Fibroblast of lung (primary cell): ENCODE data around the gene ATP8A2. TPM values are rescaled to one million over a fixed set of nuclear protein-coding genes. Genes with fewer than 3 reads are reported as not detected.

ENCODE experiments used
- DNase-seq, 2 donors: peaks; one replicate each; pipeline versions ENCODE4 v3.0.0 to v3.0.0-alpha.2; 2010; ENCODE audit warnings: low read depth in 2 of 2
- H2AFZ ChIP-seq: 2 replicates; pipeline ENCODE4 v1.5.1; 2012; ENCODE audit warnings: low read length, control low read depth, inconsistent platforms
- H3K27ac ChIP-seq: 2 replicates; pipeline ENCODE4 v1.5.1; 2011; ENCODE audit warnings: low read length, control low read depth; ENCODE audit not compliant: insufficient read depth
- H3K27me3 ChIP-seq: 2 replicates; pipeline ENCODE4 v1.5.1; 2011; ENCODE audit warnings: mild to moderate bottlenecking, low read length; ENCODE audit not compliant: control insufficient read depth, insufficient read depth
- H3K36me3 ChIP-seq: 2 replicates; pipeline ENCODE4 v1.5.1; 2011; ENCODE audit warnings: low read length; ENCODE audit not compliant: control insufficient read depth, insufficient read depth
- H3K4me1 ChIP-seq: 2 replicates; pipeline ENCODE4 v1.5.1; 2011; ENCODE audit warnings: low read length; ENCODE audit not compliant: control insufficient read depth, insufficient read depth; ENCODE audit errors: extremely low read depth
- H3K4me2 ChIP-seq: 2 replicates; pipeline ENCODE4 v1.5.1; 2011; ENCODE audit warnings: low read length, control low read depth; ENCODE audit not compliant: insufficient read depth; ENCODE audit errors: extremely low read depth
- H3K4me3 ChIP-seq, 4 experiments: fragments of 200-600 bp in 1 of 4; sonication (generic) in 1 of 4; replicated peaks in 1 of 4; 2 replicates each; pipeline ENCODE4 v1.5.1; 2011 to 2016; ENCODE audit warnings: low read length in 4 of 4, low read depth in 3 of 4, mild to moderate bottlenecking in 3 of 4, control low read depth in 2 of 4, inconsistent platforms in 1 of 4, mixed read lengths in 1 of 4; ENCODE audit not compliant: insufficient read depth in 1 of 4; ENCODE audit errors: control extremely low read depth in 1 of 4
- H3K79me2 ChIP-seq: 2 replicates; pipeline ENCODE4 v1.5.1; 2012; ENCODE audit warnings: mild to moderate bottlenecking, low read length, inconsistent platforms; ENCODE audit not compliant: control insufficient read depth, insufficient read depth
- H3K9ac ChIP-seq: 2 replicates; pipeline ENCODE4 v1.5.1; 2011; ENCODE audit warnings: mild to moderate bottlenecking, low read length, control low read depth; ENCODE audit not compliant: insufficient read depth
- H3K9me3 ChIP-seq: 2 replicates; pipeline ENCODE4 v1.5.1; 2012; ENCODE audit warnings: low read depth, low read length; ENCODE audit not compliant: control insufficient read depth, insufficient read depth
- H4K20me1 ChIP-seq: 2 replicates; pipeline ENCODE4 v1.5.1; 2011; ENCODE audit warnings: low read length; ENCODE audit not compliant: control insufficient read depth, insufficient read depth; ENCODE audit errors: extremely low read depth
- CTCF ChIP-seq, 2 donors: IDR thresholded peaks in 1 of 2; conservative IDR thresholded peaks in 1 of 2; 1 replicate in 1 of 2; 2 replicates in 1 of 2; pipeline ENCODE4 v1.5.1; 2011 to 2012; ENCODE audit warnings: low read length in 2 of 2, control low read depth in 1 of 2, inconsistent platforms in 1 of 2, low read depth in 1 of 2, mild to moderate bottlenecking in 1 of 2
- EZH2 ChIP-seq: IDR thresholded peaks from 2 replicates; pipeline ENCODE4 v1.5.1; 2012; ENCODE audit warnings: low read length, control low read depth, mild to moderate bottlenecking; ENCODE audit errors: missing control alignments
- polyA plus RNA-seq, 2 donors: library from polyadenylated mRNA; depleted of rRNA in 1 of 2; stranded (reverse) in 1 of 2; unstranded in 1 of 2; fragments of >200 nt; gene quantifications; 2 replicates each; pipeline ENCODE4 v1.2.1, GENCODE V29; 2011 to 2012; ENCODE audit warnings: missing spikeins in 1 of 2
- total RNA-seq: library from RNA; depleted of rRNA; stranded (reverse); fragments of >200 nt; gene quantifications from 2 replicates; pipeline ENCODE4 v1.2.1, GENCODE V29; 2014

The ATP8A2 gene
- total and polyA plus RNA-seq, 2 donors (not counting 1 experiment from before 2014, with no cell fraction given), result under 0.01 to 0.01 TPM

- Histone ChIP-seq H3K27ac (no peak overlapping the region), H3K9ac (no peak overlapping the region), H3K4me3 (no peak overlapping the region), H3K27me3 (no peaks in the 10 kb centered on the region), H3K36me3 (no peaks in the 10 kb centered on the region), H3K9me3 (no peaks in the 10 kb centered on the region), H3K4me2 (no peak overlapping the region), H2AFZ (no peak overlapping the region), H3K4me1 (no peaks in the 10 kb centered on the region), H3K79me2 (no peaks in the 10 kb centered on the region), H4K20me1 (no peaks in the 10 kb centered on the region)
- no peak for TF ChIP-seq EZH2
- no peak for TF ChIP-seq CTCF (conservative IDR thresholded peaks at IDR 0.05 in 1 of 2, IDR thresholded peaks at IDR 0.05 in 1 of 2; ENCODE audit: low read depth in 1 of 2, low read length in 2 of 2)
- peak; percentile 8 to 73 for DNase-seq
These were observed 434.6 kb downstream of the ATP8A2 start for GRCh38 chr13:25806264-25806974.

- DNase-seq, result no peak
- Histone ChIP-seq H3K9ac (no peak overlapping the region), H3K79me2 (no peaks in the 10 kb centered on the region), H3K4me3 (no peak overlapping the region), H3K36me3 (no peaks in the 10 kb centered on the region), H3K27me3 (no peaks in the 10 kb centered on the region), H3K4me1 (no peaks in the 10 kb centered on the region), H2AFZ (no peak overlapping the region), H3K4me2 (no peak overlapping the region), H4K20me1 (no peaks in the 10 kb centered on the region), H3K27ac (no peak overlapping the region), H3K9me3 (no peaks in the 10 kb centered on the region)
- no peak for TF ChIP-seq CTCF (conservative IDR thresholded peaks at IDR 0.05 in 1 of 2, IDR thresholded peaks at IDR 0.05 in 1 of 2; ENCODE audit: low read depth in 1 of 2, low read length in 2 of 2)
- no peak for TF ChIP-seq EZH2
These were observed 435.8 kb downstream of the ATP8A2 start for GRCh38 chr13:25807562-25807961.

GRCh38 chr13:25811506-25811905 lies 439.7 kb downstream of the ATP8A2 start:
- Histone ChIP-seq H3K9ac (no peak overlapping the region), H3K27ac (no peak overlapping the region), H4K20me1 (no peaks in the 10 kb centered on the region), H2AFZ (no peak overlapping the region), H3K4me2 (no peak overlapping the region), H3K9me3 (no peaks in the 10 kb centered on the region), H3K36me3 (no peaks in the 10 kb centered on the region), H3K4me3 (no peak overlapping the region), H3K4me1 (no peaks in the 10 kb centered on the region), H3K27me3 (no peaks in the 10 kb centered on the region), H3K79me2 (no peaks in the 10 kb centered on the region)
- no peak for TF ChIP-seq EZH2
- no peak for TF ChIP-seq CTCF (conservative IDR thresholded peaks at IDR 0.05 in 1 of 2, IDR thresholded peaks at IDR 0.05 in 1 of 2; ENCODE audit: low read depth in 1 of 2, low read length in 2 of 2)
- no peak for DNase-seq
